HepG2 (cell line): ENCODE results near the gene MYH3. TPM values are rescaled to one million over a fixed set of nuclear protein-coding genes. Genes with fewer than 3 reads are reported as not detected.

Source experiments
- ARNT2 ChIP-seq: sonication (generic); formaldehyde crosslinking; IDR thresholded peaks from 2 replicates; pipeline ENCODE4 v1.8.0; 2022; ENCODE audit warnings: mild to moderate bottlenecking, low read depth, missing genetic modification reagents, moderate library complexity
- CREM ChIP-seq, 2 experiments: sonication (generic) in 1 of 2; formaldehyde crosslinking in 1 of 2; IDR thresholded peaks; 2 replicates each; pipeline versions ENCODE4 v1.4.0 to v1.6.1; 2016 to 2020; ENCODE audit warnings: antibody characterized with exemption in 1 of 2, mild to moderate bottlenecking in 1 of 2, missing genetic modification reagents in 1 of 2
- KLF11 ChIP-seq: IDR thresholded peaks from 2 replicates; pipeline ENCODE4 v1.6.1; 2016; ENCODE audit warnings: missing compliant biosample characterization
- MYNN ChIP-seq: sonication (generic); formaldehyde crosslinking; IDR thresholded peaks from 2 replicates; pipeline ENCODE4 v1.4.0; 2020; ENCODE audit warnings: mild to moderate bottlenecking, low read depth, missing genetic modification reagents
- RBAK ChIP-seq: sonication (generic); formaldehyde crosslinking; IDR thresholded peaks from 2 replicates; pipeline ENCODE4 v1.5.1; 2020; ENCODE audit warnings: mild to moderate bottlenecking, missing genetic modification reagents
- RFX5 ChIP-seq: IDR thresholded peaks from 2 replicates; pipeline ENCODE4 v1.6.1; 2011; ENCODE audit warnings: low read depth, low read length, improper control_type of control experiment
- SETDB1 ChIP-seq: sonication (generic); formaldehyde crosslinking; IDR thresholded peaks from 2 replicates; pipeline ENCODE4 v1.5.1; 2020; ENCODE audit warnings: missing genetic modification reagents, mild to moderate bottlenecking, borderline replicate concordance
- SMAD1 ChIP-seq: sonication (generic); formaldehyde crosslinking; IDR thresholded peaks from 2 replicates; pipeline ENCODE4 v1.4.0; 2020; ENCODE audit warnings: missing genetic modification reagents, low read depth, mild to moderate bottlenecking, borderline replicate concordance
- SNAPC4 ChIP-seq: sonication (generic); formaldehyde crosslinking; IDR thresholded peaks from 2 replicates; pipeline ENCODE4 v1.4.0; 2020; ENCODE audit warnings: mild to moderate bottlenecking, missing genetic modification reagents
- ZNF503 ChIP-seq: sonication (generic); formaldehyde crosslinking; IDR thresholded peaks from 2 replicates; pipeline ENCODE4 v1.4.0; 2020; ENCODE audit warnings: missing genetic modification reagents
- ZNF562 ChIP-seq: sonication (generic); formaldehyde crosslinking; IDR thresholded peaks from 2 replicates; pipeline ENCODE4 v1.8.0; 2022; ENCODE audit warnings: missing genetic modification reagents, borderline replicate concordance
- ZNF576 ChIP-seq: sonication (generic); formaldehyde crosslinking; IDR thresholded peaks from 2 replicates; pipeline ENCODE4 v1.4.0; 2020; ENCODE audit warnings: mild to moderate bottlenecking, missing genetic modification reagents
- ZNF598 ChIP-seq: sonication (generic); formaldehyde crosslinking; IDR thresholded peaks from 2 replicates; pipeline ENCODE4 v1.5.1; 2020; ENCODE audit warnings: mild to moderate bottlenecking, missing genetic modification reagents, borderline replicate concordance
- ZNF629 ChIP-seq: sonication (generic); formaldehyde crosslinking; conservative IDR thresholded peaks from 2 replicates; pipeline ENCODE4 v1.5.0; 2020; ENCODE audit warnings: missing genetic modification reagents
- polyA plus RNA-seq, 8 experiments: library from polyadenylated mRNA; depleted of rRNA in 3 of 8; stranded (reverse) in 7 of 8; unstranded in 1 of 8; fragments of >200 nt; fragmentation: Illumina TruSeq in 4 of 8; extraction: Trizol in 4 of 8; gene quantifications; 2 replicates each; pipeline versions ENCODE4 v1.2.1 to v1.2.3, GENCODE V29; 2011 to 2016; ENCODE audit warnings: low read depth in 4 of 8, missing spikeins in 1 of 8, mixed read lengths in 1 of 8; ENCODE audit not compliant: insufficient read depth in 1 of 8
- total RNA-seq, 5 experiments: library from RNA; depleted of rRNA; stranded (reverse); fragments of >200 nt; fragmentation: Illumina TruSeq; extraction: Trizol; gene quantifications; 2 replicates each; pipeline ENCODE4 v1.2.3, GENCODE V29; 2016; ENCODE audit warnings: low read depth in 1 of 5
- TF ChIP-seq, protein P1 (sequence below): sonication (generic); formaldehyde crosslinking; IDR thresholded peaks from 2 replicates; pipeline ENCODE4 v1.8.0; 2022; ENCODE audit warnings: mild to moderate bottlenecking, missing genetic modification reagents, moderate library complexity
- TF ChIP-seq, protein P2 (sequence below): sonication (generic); formaldehyde crosslinking; IDR thresholded peaks from 2 replicates; pipeline ENCODE4 v1.5.0; 2020; ENCODE audit warnings: missing genetic modification reagents
- TF ChIP-seq, protein P3 (sequence below): sonication (generic); formaldehyde crosslinking; IDR thresholded peaks from 2 replicates; pipeline ENCODE4 v1.4.0; 2020; ENCODE audit warnings: mild to moderate bottlenecking, missing genetic modification reagents

The MYH3 gene
- total and polyA plus RNA-seq, 2 of the 13 experiments (the other 11 are each of a cell fraction or from before 2014, with no cell fraction given) = 2.5 to 4.5 TPM

GRCh38 chr17:10697092-10698081 is 40.3 kb upstream of the MYH3 start, which contains the start of the genes ADPRM and SCO1 (continued):
- TF ChIP-seq, protein P1, sequence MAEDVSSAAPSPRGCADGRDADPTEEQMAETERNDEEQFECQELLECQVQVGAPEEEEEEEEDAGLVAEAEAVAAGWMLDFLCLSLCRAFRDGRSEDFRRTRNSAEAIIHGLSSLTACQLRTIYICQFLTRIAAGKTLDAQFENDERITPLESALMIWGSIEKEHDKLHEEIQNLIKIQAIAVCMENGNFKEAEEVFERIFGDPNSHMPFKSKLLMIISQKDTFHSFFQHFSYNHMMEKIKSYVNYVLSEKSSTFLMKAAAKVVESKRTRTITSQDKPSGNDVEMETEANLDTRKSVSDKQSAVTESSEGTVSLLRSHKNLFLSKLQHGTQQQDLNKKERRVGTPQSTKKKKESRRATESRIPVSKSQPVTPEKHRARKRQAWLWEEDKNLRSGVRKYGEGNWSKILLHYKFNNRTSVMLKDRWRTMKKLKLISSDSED (CRISPR knock-in tag) = no peak
- TF ChIP-seq RBAK (CRISPR knock-in tag) (no peak), ZNF629 (CRISPR knock-in tag) (peak; percentile 48; the same call in 1 of the 2 replicates), ZNF562 (no peak), SNAPC4 (0 out of 2 replicates have a peak, but pooled peaks have one; percentile 53), ZNF576 (CRISPR knock-in tag) (no peak), ZNF598 (peak; percentile 52; the same call in 1 of the 2 replicates), SMAD1 (no peak), RFX5 (no peak), ARNT2 (CRISPR knock-in tag) (no peak), CREM (IDR thresholded peaks at IDR 0.05) (peak; percentile 66; the same call in 1 of the 2 replicates), CREM (CRISPR knock-in tag; IDR thresholded peaks at IDR 0.05) (no peak), KLF11 (0 out of 2 replicates have a peak, but pooled peaks have one; percentile 82), MYNN (no peak), SETDB1 (no peak), ZNF503 (CRISPR knock-in tag) (peak; percentile 61; the same call in 1 of the 2 replicates)
- TF ChIP-seq, protein P2, sequence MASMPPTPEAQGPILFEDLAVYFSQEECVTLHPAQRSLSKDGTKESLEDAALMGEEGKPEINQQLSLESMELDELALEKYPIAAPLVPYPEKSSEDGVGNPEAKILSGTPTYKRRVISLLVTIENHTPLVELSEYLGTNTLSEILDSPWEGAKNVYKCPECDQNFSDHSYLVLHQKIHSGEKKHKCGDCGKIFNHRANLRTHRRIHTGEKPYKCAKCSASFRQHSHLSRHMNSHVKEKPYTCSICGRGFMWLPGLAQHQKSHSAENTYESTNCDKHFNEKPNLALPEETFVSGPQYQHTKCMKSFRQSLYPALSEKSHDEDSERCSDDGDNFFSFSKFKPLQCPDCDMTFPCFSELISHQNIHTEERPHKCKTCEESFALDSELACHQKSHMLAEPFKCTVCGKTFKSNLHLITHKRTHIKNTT (CRISPR knock-in tag) = no peak
- TF ChIP-seq, protein P3, sequence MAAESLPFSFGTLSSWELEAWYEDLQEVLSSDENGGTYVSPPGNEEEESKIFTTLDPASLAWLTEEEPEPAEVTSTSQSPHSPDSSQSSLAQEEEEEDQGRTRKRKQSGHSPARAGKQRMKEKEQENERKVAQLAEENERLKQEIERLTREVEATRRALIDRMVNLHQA (CRISPR knock-in tag) = no peak
